MM.1S (cell line): ENCODE measurements around the gene RSPH3.

Experiments
- DNase-seq: peaks from one replicate; pipeline ENCODE4 v3.0.0-alpha.2; 2015
- H2AFZ ChIP-seq: fragments of 300-600 bp; sonication (generic); 2 replicates; pipeline ENCODE4 v1.6.0; 2016; ENCODE audit warnings: antibody characterized with exemption, low read length
- H3F3A ChIP-seq: fragments of 300-600 bp; sonication (generic); 2 replicates; pipeline ENCODE4 v1.6.1; 2016; ENCODE audit warnings: mild to moderate bottlenecking, antibody characterized with exemption, low read length, moderate library complexity, mixed read lengths; ENCODE audit not compliant: insufficient read depth
- H3K27ac ChIP-seq: fragments of 300-600 bp; sonication (generic); 2 replicates; pipeline ENCODE4 v1.5.1; 2016; ENCODE audit warnings: mild to moderate bottlenecking, low read length
- H3K27me3 ChIP-seq: fragments of 300-600 bp; sonication (generic); replicated peaks from 2 replicates; pipeline ENCODE4 v1.6.0; 2016; ENCODE audit warnings: low read length; ENCODE audit not compliant: insufficient read depth
- H3K36me3 ChIP-seq: fragments of 300-600 bp; sonication (generic); replicated peaks from 2 replicates; pipeline ENCODE4 v1.6.1; 2016; ENCODE audit warnings: mild to moderate bottlenecking, low read length, mixed read lengths; ENCODE audit not compliant: insufficient read depth
- H3K4me1 ChIP-seq: fragments of 300-600 bp; sonication (generic); 2 replicates; pipeline ENCODE4 v1.6.1; 2016; ENCODE audit warnings: low read length, mixed read lengths
- H3K4me2 ChIP-seq: fragments of 300-600 bp; sonication (generic); 2 replicates; pipeline ENCODE4 v1.6.0; 2016; ENCODE audit warnings: low read depth, low read length
- H3K4me3 ChIP-seq: fragments of 300-600 bp; sonication (generic); 2 replicates; pipeline ENCODE4 v1.5.1; 2016; ENCODE audit warnings: low read length, mixed read lengths
- H3K79me2 ChIP-seq: fragments of 300-600 bp; sonication (generic); 2 replicates; pipeline ENCODE4 v1.6.1; 2016; ENCODE audit warnings: mixed run types, low read length, mixed read lengths
- H3K9ac ChIP-seq: fragments of 300-600 bp; sonication (generic); 2 replicates; pipeline ENCODE4 v1.6.1; 2016; ENCODE audit warnings: low read length, mixed read lengths
- H3K9me2 ChIP-seq: fragments of 300-600 bp; sonication (generic); replicated peaks from 2 replicates; pipeline ENCODE4 v1.6.1; 2016; ENCODE audit warnings: mild to moderate bottlenecking, low read length, mixed read lengths; ENCODE audit not compliant: insufficient read depth
- H3K9me3 ChIP-seq: fragments of 300-600 bp; sonication (generic); replicated peaks from 2 replicates; pipeline ENCODE4 v1.6.1; 2016; ENCODE audit warnings: mild to moderate bottlenecking, low read length, mixed read lengths; ENCODE audit not compliant: insufficient read depth
- H4K20me1 ChIP-seq: fragments of 300-600 bp; sonication (generic); 2 replicates; pipeline ENCODE4 v1.6.1; 2016; ENCODE audit warnings: mild to moderate bottlenecking, low read length, moderate library complexity, mixed read lengths; ENCODE audit not compliant: insufficient read depth
- EZH2 ChIP-seq: fragments of 300-600 bp; sonication (generic); optimal IDR thresholded peaks from 2 replicates; pipeline ENCODE3; 2017; ENCODE audit warnings: low read depth, mild to moderate bottlenecking, antibody characterized with exemption, low read length, mixed read lengths
- EZH2phosphoT487 ChIP-seq: fragments of 300-600 bp; sonication (generic); IDR thresholded peaks from 2 replicates; pipeline ENCODE4 v1.6.1; 2018; ENCODE audit warnings: antibody characterized with exemption, low read length
- TF ChIP-seq, protein P1 (sequence below): fragments of 300-600 bp; sonication (generic); IDR thresholded peaks from 2 replicates; pipeline ENCODE4 v1.5.1; 2016; ENCODE audit warnings: antibody characterized with exemption, low read length, mixed read lengths

The RSPH3 gene

DNA sequence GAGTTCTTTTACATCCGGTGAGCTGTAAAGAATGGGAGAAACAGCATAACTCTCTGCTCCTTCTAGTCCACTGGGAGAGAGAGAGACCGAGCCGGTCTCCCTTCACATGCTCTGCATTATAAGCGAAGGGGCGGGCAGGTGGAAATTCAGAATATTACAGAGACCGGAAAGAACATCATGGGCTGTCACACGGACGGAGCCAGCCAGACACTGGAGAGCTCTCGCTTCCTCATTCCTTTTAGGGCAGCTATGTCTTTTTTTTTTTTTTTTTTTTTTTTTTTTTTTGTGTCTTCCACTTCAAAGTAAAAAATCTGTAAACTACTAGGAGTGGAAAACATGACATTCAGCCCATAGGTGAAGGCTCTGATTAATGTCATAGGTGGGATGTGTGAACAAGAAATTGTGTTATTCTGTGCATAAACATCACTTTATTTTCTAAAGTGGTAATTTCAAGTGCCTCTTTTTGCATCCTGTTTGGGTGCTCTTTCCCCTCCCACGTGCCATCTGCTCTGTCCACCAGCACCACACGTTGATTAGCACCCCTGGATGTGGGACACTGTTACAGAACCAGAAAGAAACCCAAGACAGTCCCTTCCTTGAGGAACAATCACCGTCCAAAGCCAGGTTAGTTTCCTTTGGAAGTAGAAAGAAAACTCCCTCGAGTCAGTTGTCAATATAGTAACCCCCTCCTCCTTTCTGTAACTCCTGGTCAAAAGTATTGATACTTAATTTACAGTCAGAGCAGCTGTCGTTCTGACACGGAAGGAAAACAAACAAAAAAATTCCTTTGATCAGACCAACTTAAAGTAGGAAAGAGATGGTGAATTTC, 45.1 kb upstream of the RSPH3 start, which contains the start of gene TAGAP:
Gene TAGAP (minus strand): TSS at position 93 of the 829 bp plus-strand sequence. CDS start 845 bp downstream, outside the sequence.
- H3K4me3 ChIP-seq: peak within 1 kb of the TSS; percentile 43
- H3K4me2 ChIP-seq: peak within 1 kb of the TSS; percentile 43; the same call in 1 of the 2 replicates
- no peaks in the 10 kb centered on the region for H3K27me3 ChIP-seq

DNA sequence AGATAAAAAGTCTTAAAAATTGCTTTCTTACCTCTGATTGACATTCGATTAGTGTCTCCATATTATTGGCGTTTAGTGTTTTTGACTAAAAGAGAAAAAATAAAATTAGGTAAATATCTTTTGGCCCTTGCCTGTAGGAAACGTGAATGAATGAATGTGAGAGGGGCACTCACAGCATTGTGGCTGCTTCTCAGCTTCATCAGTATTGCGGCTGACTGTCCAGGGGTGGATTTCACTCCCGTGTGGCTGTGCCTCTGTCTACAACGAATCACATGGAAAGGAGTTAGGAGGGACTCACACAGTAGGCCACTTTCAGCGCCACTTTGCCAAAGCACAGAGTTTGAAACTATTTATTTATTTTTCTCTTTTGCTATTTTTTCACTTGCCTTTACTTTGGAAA, 43.9 kb upstream of the RSPH3 start:
- no peaks in the 10 kb centered on the region for H4K20me1 ChIP-seq
- H3K27me3 ChIP-seq: no peaks in the 10 kb centered on the region
- H3K9me3 ChIP-seq: no peaks in the 10 kb centered on the region
- no peaks in the 10 kb centered on the region for H3K9me2 ChIP-seq
- H3K36me3 ChIP-seq: no peaks in the 10 kb centered on the region
- no peak overlapping the region for H3K27ac ChIP-seq
- peaks cover 17% of the 10 kb centered on the region for H3F3A ChIP-seq
- peaks cover 23% of the 10 kb centered on the region for H3K4me1 ChIP-seq
- no peaks in the 10 kb centered on the region for H3K79me2 ChIP-seq
- no peak overlapping the region for H3K9ac ChIP-seq
- TF ChIP-seq EZH2phosphoT487 (no peak), EZH2 (no peak)
- TF ChIP-seq, protein P1, sequence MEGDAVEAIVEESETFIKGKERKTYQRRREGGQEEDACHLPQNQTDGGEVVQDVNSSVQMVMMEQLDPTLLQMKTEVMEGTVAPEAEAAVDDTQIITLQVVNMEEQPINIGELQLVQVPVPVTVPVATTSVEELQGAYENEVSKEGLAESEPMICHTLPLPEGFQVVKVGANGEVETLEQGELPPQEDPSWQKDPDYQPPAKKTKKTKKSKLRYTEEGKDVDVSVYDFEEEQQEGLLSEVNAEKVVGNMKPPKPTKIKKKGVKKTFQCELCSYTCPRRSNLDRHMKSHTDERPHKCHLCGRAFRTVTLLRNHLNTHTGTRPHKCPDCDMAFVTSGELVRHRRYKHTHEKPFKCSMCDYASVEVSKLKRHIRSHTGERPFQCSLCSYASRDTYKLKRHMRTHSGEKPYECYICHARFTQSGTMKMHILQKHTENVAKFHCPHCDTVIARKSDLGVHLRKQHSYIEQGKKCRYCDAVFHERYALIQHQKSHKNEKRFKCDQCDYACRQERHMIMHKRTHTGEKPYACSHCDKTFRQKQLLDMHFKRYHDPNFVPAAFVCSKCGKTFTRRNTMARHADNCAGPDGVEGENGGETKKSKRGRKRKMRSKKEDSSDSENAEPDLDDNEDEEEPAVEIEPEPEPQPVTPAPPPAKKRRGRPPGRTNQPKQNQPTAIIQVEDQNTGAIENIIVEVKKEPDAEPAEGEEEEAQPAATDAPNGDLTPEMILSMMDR: no peak
- no peak overlapping the region for H3K4me2 ChIP-seq
- no peak overlapping the region for H2AFZ ChIP-seq
- DNase-seq: no peak
- H3K4me3 ChIP-seq: no peak overlapping the region

More for the DNA sequence above, 45.1 kb upstream of the RSPH3 start, which contains the start of gene TAGAP:
- peak; percentile 13 for DNase-seq
- Histone ChIP-seq H4K20me1 (no peaks in the 10 kb centered on the region), H3K27ac (no peak within 1 kb of the TSS), H3K36me3 (no peaks in the 10 kb centered on the region), H3K79me2 (no peaks in the 10 kb centered on the region), H3K9ac (no peak within 1 kb of the TSS), H2AFZ (peak within 1 kb of the TSS; percentile 53), H3F3A (peaks cover 5% of the 10 kb centered on the region), H3K9me2 (no peaks in the 10 kb centered on the region), H3K9me3 (no peaks in the 10 kb centered on the region), H3K4me1 (peaks cover 19% of the 10 kb centered on the region)
- TF ChIP-seq, protein P1: no peak
- TF ChIP-seq EZH2phosphoT487: no peak
- no peak for TF ChIP-seq EZH2

DNA sequence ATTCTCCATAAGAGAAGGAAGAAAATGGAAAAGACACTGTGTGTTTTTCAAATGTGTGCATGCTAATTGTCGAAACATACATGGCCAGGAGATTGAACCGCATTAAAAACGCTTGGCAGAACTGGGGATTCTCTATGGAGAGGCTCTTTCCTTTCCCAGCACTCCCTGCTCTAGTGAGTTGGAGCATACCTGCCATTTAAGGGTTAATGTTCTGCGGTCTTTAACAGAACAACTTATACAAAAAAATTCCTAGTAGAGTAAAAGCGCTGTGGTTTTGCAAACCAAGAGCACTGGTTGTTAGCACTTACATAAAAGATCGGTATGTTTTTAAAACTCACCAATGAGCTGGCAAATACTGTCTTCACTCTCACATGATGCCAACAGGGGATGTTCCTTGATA, 43.2 kb upstream of the RSPH3 start:
- no peaks in the 10 kb centered on the region for H3K79me2 ChIP-seq
- H2AFZ ChIP-seq: no peak overlapping the region
- H3K4me3 ChIP-seq: no peak overlapping the region
- H3F3A ChIP-seq: peaks cover 21% of the 10 kb centered on the region
- no peaks in the 10 kb centered on the region for H3K36me3 ChIP-seq
- H3K27me3 ChIP-seq: no peaks in the 10 kb centered on the region
- TF ChIP-seq, protein P1: no peak
- TF ChIP-seq EZH2phosphoT487 (no peak), EZH2 (no peak)
- no peak overlapping the region for H3K9ac ChIP-seq
- H3K27ac ChIP-seq: no peak overlapping the region
- no peaks in the 10 kb centered on the region for H3K9me3 ChIP-seq
- H3K4me1 ChIP-seq: peaks cover 25% of the 10 kb centered on the region
- no peak overlapping the region; the same call in 1 of the 2 replicates for H3K4me2 ChIP-seq
- H4K20me1 ChIP-seq: no peaks in the 10 kb centered on the region
- no peak for DNase-seq
- no peaks in the 10 kb centered on the region for H3K9me2 ChIP-seq
